Activated CD8-positive, alpha-beta memory T cell treated with anti-CD3 and anti-CD28 coated beads for 48 hours (primary cell): ENCODE results near the gene PATJ.
"Not testable (repeated sequence)": the region's sequence is repeated elsewhere in the genome, so short reads cannot be mapped to it uniquely, and the experiment has no call there.

Source experiments
- DNase-seq, 3 experiments: peaks; one replicate each; pipeline ENCODE4 v3.0.0-alpha.2; 2020; ENCODE audit warnings: low read depth in 2 of 3, low spot score in 2 of 3

The PATJ gene

GRCh38 chr1:61746813-61747212 is 4.5 kb downstream of the PATJ start:
- no peak for DNase-seq

GRCh38 chr1:61748566-61748965 is 6.3 kb downstream of the PATJ start:
- DNase-seq = no peak

GRCh38 chr1:61749574-61749973 is 7.3 kb downstream of the PATJ start:
- DNase-seq = no peak

- DNase-seq = no peak
Measured at GRCh38 chr1:61752921-61753389, 10.7 kb downstream of the PATJ start.

- no peak for DNase-seq
Measured at GRCh38 chr1:61753998-61754508, 11.8 kb downstream of the PATJ start.

DNA sequence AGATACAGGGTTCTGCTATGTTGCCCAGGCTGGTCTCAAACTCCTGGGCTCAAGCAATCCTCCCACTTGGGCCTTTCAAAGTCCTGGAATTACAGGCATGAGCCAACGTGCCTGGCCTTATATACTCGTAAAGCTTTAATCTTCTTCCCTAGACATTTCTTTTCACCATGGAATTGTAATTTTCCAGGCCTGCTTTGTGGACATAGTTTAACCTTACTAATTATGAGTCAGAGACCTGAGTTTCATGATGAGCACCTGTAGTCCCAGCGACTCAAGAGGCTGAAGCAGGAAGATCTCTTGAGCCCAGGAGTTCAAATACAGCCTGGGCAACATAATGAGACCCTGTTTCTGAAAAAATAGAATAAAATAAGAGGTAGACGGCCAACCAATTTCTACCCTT is 12.3 kb downstream of the PATJ start:
- DNase-seq = no peak

- DNase-seq = no peak
Measured at GRCh38 chr1:61756773-61757172, 14.5 kb downstream of the PATJ start.

GRCh38 chr1:61757950-61758349 is 15.7 kb downstream of the PATJ start:
- DNase-seq = no peak

DNA sequence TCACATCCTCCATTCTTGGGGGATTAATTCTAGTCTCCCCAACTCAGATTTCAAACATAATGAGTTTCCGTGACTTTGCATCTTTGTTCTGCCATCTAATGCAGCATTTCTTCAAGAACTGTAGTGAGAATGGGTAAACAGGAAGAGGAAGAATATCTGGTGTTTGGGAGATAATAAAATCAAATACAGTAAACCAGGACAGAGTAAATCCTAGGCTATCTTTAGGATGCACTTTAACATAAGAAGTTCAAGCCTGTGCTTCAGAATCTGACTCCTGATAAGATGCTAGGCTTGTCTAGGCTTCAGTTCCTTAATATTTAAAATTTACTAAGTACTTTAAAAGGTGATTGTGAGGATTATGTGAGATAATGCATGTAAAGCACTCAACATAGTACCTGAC is 27.9 kb downstream of the PATJ start:
- no peak for DNase-seq

- DNase-seq = no peak
Measured at GRCh38 chr1:61776091-61776490, 33.8 kb downstream of the PATJ start.

- no peak for DNase-seq
Measured at GRCh38 chr1:61779231-61779630, 37.0 kb downstream of the PATJ start.

- DNase-seq = no peak
Measured at GRCh38 chr1:61781151-61781550, 38.9 kb downstream of the PATJ start.

DNA sequence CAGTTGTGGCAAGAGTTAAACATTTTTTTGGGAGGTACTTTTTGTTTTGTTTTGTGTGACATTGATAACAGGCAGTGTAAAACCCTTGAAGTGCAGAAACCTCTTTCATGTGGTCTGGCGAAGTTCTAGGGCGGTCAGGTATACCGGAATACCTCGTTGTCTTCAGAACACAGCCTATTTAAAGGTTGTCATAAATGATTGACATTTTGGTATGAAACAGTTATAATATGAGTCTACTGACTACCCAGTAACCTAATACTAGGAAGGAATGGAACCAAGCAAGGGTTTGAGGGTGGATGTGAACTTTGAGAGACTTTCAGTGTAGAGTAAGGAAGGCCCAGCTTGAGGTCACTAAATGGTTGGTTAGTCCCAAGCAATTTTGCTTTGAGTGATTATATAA is 40.5 kb downstream of the PATJ start:
- DNase-seq = peak in 2 of 3 experiments; percentile 8 to 12

DNA sequence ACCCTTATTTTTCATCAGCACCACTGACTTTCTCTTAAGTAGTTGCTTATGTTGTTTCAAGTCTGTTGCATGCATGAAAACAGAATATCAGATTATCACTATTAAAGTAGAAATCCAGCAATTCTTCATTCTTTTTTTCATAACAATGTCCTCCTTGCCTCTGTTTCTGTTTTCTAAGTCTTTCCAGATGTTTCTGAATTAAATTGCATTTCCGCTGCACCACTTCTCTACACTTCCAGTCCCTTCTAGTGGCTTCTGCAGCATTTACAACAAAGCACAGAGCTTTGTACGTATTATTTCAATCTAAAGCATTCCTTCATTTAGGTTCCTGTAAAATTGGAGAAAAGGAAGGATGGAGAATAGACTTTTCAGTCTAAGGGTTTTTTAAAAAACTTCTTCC is 42.4 kb downstream of the PATJ start:
- no peak for DNase-seq

DNA sequence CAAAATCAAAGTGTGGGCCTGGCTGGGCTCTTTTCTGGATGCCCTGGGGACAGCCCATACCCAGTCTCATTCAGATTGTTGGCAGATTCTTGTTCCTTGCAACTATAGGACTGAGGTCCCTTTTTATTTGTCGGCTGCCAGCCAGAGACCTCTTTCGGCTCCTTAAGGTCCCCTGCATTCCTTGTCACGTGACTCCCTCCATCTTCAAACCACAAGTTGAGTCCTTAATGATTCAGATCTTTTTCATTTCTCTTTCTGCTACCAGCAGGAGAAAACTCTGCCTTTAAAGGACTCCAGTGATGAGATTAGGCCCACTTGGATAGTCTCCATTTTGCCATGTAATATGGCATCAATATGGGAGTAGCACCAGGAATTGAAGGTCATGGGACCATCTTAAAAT is 48.6 kb downstream of the PATJ start:
- DNase-seq = no peak

- no peak for DNase-seq
Measured at GRCh38 chr1:61797045-61797755, 54.9 kb downstream of the PATJ start.

DNA sequence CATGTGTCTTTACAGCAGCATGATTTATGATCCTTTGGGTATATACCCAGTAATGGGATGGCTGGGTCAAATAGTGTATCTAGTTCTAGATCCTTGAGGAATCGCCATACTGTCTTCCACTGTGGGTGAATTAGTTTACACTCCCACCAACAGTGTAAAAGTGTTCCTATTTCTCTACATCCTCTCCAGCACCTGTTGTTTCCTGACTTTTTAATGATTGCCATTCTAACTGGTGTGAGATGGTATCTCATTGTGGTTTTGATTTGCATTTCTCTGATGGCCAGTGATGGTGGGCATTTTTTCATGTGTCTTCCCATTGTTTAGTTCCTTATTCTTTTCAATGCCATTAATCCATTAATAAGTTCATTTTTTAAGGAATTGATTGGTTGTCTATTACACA is 58.8 kb downstream of the PATJ start:
- not testable (repeated sequence) for DNase-seq

DNA sequence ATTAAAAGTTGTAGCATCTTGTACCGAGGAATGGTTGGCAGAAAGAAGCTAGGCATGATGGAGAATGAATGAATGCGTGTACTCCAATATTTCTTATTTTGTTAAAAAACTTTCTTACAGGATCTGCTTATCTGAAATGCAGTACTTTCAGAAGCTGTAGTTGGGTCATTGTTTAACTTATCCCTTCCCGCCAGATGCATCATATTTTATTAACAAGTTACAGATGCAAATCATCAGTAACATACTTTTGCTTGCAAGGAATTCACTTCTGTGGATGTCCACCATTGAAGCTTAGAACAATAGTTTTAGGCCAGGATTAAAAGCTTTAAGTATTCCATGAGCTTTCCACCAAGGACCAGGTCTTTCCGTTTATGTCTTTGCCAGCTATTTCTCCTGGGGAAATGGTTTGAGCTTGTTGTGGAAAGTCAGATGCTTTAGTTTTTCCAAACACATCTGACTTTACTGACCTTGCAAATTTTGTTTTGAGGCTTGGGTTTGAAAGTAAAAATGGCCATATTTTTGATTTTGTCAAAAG is 65.4 kb downstream of the PATJ start:
- DNase-seq = no peak

DNA sequence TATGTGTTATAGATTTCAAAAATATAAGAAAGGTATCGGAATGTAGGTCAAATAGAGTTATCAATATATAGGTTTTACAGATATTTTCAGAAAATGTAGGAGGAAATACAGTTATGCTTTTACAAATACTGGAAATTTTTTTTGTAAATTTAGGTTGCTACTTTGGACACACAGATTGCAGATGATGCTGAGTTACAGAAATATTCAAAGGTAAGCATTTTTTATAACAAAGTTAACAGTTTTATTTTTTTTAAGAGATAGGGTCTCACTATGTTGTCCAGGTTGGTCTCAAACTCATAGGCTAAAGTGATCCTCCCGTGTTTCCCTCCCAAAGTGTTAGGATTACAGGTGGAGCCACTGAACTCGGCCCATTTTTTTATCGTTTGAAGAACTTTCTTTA is 66.0 kb downstream of the PATJ start:
- no peak for DNase-seq

DNA sequence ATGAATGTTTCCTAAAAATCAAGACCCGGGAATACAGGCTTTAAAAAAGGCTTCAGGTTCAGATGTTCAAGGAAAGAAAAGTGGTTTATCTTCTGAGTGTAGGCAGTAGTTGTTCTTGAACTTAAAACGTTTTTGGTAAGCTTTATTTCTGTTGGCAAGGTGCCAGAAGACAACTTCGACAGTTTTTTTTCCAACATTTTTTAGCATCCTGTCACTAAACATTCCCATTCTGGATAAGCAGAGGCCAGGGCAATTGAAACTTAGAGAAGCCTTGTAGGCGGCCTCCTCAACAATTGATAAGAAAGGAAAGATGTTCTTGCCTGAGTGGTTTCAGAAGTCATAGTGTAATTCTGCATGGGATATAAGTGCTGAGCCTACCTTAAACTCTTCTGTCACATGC is 66.7 kb downstream of the PATJ start:
- no peak for DNase-seq

DNA sequence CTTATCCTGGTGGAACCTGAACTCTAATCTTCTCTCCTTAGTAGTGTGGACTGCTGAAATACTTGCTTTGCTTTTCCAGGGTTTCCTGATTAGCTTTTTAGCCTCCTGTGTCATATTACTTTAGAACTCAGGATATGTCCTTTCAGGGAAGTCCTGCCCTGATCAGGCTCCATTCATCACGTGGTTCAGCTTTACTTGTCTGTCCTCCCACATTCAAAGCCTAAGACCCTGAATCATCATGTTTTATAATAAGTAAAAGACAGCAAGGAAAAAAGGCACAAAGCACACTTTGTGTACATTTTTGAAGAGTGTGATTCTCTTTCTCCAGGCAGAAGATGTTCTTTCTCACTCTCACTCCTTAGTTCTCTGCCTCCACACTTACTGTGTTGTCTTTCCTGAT is 70.6 kb downstream of the PATJ start:
- DNase-seq = no peak

GRCh38 chr1:61816191-61816590 is 73.9 kb downstream of the PATJ start:
- no peak for DNase-seq

- DNase-seq = no peak
Measured at GRCh38 chr1:61818992-61819391, 76.7 kb downstream of the PATJ start.
